Measurements from ENCODE around the gene TXNRD2. TPM values are rescaled to one million over a fixed set of nuclear protein-coding genes. Genes with fewer than 3 reads are reported as not detected.

TXNRD2 gene
- total and polyA plus RNA-seq, 2 experiments from 2014 or later: 11.2 to 12.4 TPM

- H3K36me3 Mint-ChIP-seq (ENCODE audit: low read depth): peaks cover 9% of the 10 kb centered on the region
- no peak for ATAC-seq
Measured at GRCh38 chr22:19980766-19981165, 39.1 kb upstream of the TXNRD2 start.

More at GRCh38 chr22:19980766-19981165, 39.1 kb upstream of the TXNRD2 start:
- H3K27me3 ChIP-seq (ENCODE audit: insufficient read depth): no peaks in the 10 kb centered on the region
- H3K79me2 ChIP-seq (replicated peaks; ENCODE audit: insufficient read depth): peaks cover 7% of the 10 kb centered on the region
- Mint-ChIP-seq H3K27ac (no peak overlapping the region), H3K9me3 (no peaks in the 10 kb centered on the region), H3K4me1 (peaks cover 7% of the 10 kb centered on the region), H3K27me3 (ENCODE audit: insufficient read depth, low read depth, poor library complexity) (peaks cover 2% of the 10 kb centered on the region), H3K4me3 (no peak overlapping the region)
- no peak overlapping the region for H3K27ac ChIP-seq (ENCODE audit: low read depth)
- TF ChIP-seq STAT1 (IDR thresholded peaks at IDR 0.05; ENCODE audit: unreplicated experiment) (no peak), ZNF114 (CRISPR knock-in tag; IDR thresholded peaks at IDR 0.05) (no peak), ZNF331 (CRISPR knock-in tag; IDR thresholded peaks at IDR 0.05; ENCODE audit: low read depth) (no peak), EZH2phosphoT487 (IDR thresholded peaks at IDR 0.05; ENCODE audit: unreplicated experiment) (no peak), CREB1 (CRISPR knock-in tag; IDR thresholded peaks at IDR 0.05; ENCODE audit: low read depth) (no peak), NANOG (IDR thresholded peaks at IDR 0.05; ENCODE audit: borderline replicate concordance) (no peak), REST (IDR thresholded peaks at IDR 0.05; ENCODE audit: unreplicated experiment) (no peak), EZH2 (IDR thresholded peaks at IDR 0.05; ENCODE audit: low read depth, unreplicated experiment) (no peak), CTCF (conservative IDR thresholded peaks at IDR 0.05; ENCODE audit: low read depth in 2 of 2) (no peak), JUNB (IDR thresholded peaks at IDR 0.05; ENCODE audit: unreplicated experiment) (no peak), POLR2AphosphoS5 (IDR thresholded peaks at IDR 0.05; ENCODE audit: low read depth) (no peak)
- TF ChIP-seq, protein P1, sequence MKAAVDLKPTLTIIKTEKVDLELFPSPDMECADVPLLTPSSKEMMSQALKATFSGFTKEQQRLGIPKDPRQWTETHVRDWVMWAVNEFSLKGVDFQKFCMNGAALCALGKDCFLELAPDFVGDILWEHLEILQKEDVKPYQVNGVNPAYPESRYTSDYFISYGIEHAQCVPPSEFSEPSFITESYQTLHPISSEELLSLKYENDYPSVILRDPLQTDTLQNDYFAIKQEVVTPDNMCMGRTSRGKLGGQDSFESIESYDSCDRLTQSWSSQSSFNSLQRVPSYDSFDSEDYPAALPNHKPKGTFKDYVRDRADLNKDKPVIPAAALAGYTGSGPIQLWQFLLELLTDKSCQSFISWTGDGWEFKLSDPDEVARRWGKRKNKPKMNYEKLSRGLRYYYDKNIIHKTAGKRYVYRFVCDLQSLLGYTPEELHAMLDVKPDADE (IDR thresholded peaks at IDR 0.05): no peak
- TF ChIP-seq, protein P2, sequence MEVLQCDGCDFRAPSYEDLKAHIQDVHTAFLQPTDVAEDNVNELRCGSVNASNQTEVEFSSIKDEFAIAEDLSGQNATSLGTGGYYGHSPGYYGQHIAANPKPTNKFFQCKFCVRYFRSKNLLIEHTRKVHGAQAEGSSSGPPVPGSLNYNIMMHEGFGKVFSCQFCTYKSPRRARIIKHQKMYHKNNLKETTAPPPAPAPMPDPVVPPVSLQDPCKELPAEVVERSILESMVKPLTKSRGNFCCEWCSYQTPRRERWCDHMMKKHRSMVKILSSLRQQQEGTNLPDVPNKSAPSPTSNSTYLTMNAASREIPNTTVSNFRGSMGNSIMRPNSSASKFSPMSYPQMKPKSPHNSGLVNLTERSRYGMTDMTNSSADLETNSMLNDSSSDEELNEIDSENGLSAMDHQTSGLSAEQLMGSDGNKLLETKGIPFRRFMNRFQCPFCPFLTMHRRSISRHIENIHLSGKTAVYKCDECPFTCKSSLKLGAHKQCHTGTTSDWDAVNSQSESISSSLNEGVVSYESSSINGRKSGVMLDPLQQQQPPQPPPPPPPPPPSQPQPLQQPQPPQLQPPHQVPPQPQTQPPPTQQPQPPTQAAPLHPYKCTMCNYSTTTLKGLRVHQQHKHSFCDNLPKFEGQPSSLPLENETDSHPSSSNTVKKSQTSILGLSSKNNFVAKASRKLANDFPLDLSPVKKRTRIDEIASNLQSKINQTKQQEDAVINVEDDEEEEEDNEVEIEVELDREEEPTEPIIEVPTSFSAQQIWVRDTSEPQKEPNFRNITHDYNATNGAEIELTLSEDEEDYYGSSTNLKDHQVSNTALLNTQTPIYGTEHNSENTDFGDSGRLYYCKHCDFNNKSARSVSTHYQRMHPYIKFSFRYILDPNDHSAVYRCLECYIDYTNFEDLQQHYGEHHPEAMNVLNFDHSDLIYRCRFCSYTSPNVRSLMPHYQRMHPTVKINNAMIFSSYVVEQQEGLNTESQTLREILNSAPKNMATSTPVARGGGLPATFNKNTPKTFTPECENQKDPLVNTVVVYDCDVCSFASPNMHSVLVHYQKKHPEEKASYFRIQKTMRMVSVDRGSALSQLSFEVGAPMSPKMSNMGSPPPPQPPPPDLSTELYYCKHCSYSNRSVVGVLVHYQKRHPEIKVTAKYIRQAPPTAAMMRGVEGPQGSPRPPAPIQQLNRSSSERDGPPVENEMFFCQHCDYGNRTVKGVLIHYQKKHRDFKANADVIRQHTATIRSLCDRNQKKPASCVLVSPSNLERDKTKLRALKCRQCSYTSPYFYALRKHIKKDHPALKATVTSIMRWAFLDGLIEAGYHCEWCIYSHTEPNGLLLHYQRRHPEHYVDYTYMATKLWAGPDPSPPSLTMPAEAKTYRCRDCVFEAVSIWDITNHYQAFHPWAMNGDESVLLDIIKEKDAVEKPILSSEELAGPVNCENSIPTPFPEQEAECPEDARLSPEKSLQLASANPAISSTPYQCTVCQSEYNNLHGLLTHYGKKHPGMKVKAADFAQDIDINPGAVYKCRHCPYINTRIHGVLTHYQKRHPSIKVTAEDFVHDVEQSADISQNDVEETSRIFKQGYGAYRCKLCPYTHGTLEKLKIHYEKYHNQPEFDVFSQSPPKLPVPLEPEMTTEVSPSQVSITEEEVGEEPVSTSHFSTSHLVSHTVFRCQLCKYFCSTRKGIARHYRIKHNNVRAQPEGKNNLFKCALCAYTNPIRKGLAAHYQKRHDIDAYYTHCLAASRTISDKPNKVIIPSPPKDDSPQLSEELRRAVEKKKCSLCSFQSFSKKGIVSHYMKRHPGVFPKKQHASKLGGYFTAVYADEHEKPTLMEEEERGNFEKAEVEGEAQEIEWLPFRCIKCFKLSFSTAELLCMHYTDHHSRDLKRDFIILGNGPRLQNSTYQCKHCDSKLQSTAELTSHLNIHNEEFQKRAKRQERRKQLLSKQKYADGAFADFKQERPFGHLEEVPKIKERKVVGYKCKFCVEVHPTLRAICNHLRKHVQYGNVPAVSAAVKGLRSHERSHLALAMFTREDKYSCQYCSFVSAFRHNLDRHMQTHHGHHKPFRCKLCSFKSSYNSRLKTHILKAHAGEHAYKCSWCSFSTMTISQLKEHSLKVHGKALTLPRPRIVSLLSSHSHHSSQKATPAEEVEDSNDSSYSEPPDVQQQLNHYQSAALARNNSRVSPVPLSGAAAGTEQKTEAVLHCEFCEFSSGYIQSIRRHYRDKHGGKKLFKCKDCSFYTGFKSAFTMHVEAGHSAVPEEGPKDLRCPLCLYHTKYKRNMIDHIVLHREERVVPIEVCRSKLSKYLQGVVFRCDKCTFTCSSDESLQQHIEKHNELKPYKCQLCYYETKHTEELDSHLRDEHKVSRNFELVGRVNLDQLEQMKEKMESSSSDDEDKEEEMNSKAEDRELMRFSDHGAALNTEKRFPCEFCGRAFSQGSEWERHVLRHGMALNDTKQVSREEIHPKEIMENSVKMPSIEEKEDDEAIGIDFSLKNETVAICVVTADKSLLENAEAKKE (CRISPR knock-in tag; IDR thresholded peaks at IDR 0.05): no peak
- no peaks in the 10 kb centered on the region; the same call in 1 of the 2 replicates for H4K20me1 ChIP-seq (replicated peaks; ENCODE audit: insufficient read depth)
- 0 out of 2 replicates have a peak, but pooled peaks cover 4% of the 10 kb centered on the region for H3K36me3 ChIP-seq (ENCODE audit: insufficient read depth)
- H2AFZ ChIP-seq: no peak overlapping the region
- no peaks in the 10 kb centered on the region for H3F3A ChIP-seq (replicated peaks; ENCODE audit: low read depth)
- no peak overlapping the region for H3K4me3 ChIP-seq
- no peak overlapping the region for H3K4me2 ChIP-seq
- peaks cover under 1% of the 10 kb centered on the region; the same call in 1 of the 2 replicates for H3K4me1 ChIP-seq (ENCODE audit: insufficient read depth)
- no peak for DNase-seq (ENCODE audit: low spot score)
- H3K9me2 ChIP-seq (ENCODE audit: insufficient read depth): no peaks in the 10 kb centered on the region
